ENCODE measurements around the gene C3orf18. TPM values are rescaled to one million over a fixed set of nuclear protein-coding genes. Genes with fewer than 3 reads are reported as not detected.

The C3orf18 gene
- total RNA-seq, 3 donors from 2014 or later: 1.5 to 14.1 (median 2.5) TPM

- Histone ChIP-seq H3K9me3 (no peaks in the 10 kb centered on the region), H3K36me3 (ENCODE audit: low read depth) (no peaks in the 10 kb centered on the region), H3K4me1 (ENCODE audit: low read depth) (no peaks in the 10 kb centered on the region), H3K4me3 (no peak overlapping the region)
- intact Hi-C loops (cut with DNase I, micrococcal nuclease): no loop called here
- DNase-seq: no peak
- no peak for ATAC-seq
- no peak for TF ChIP-seq CTCF (IDR thresholded peaks at IDR 0.05)
These were observed 14.5 kb upstream of the C3orf18 start for GRCh38 chr3:50582083-50582482.

- no peaks in the 10 kb centered on the region for H3K4me1 ChIP-seq (ENCODE audit: low read depth)
- DNase-seq (no peak), ATAC-seq (no peak)
- H3K4me3 ChIP-seq: no peak overlapping the region
- no peaks in the 10 kb centered on the region for H3K36me3 ChIP-seq (ENCODE audit: low read depth)
- intact Hi-C loops (cut with DNase I, micrococcal nuclease): no loop called here
- no peaks in the 10 kb centered on the region for H3K9me3 ChIP-seq
- TF ChIP-seq CTCF (IDR thresholded peaks at IDR 0.05): no peak
These were observed 13.9 kb upstream of the C3orf18 start for GRCh38 chr3:50581459-50581842.

- Histone ChIP-seq H3K4me3 (no peak overlapping the region), H3K36me3 (ENCODE audit: low read depth) (no peaks in the 10 kb centered on the region), H3K9me3 (no peaks in the 10 kb centered on the region), H3K4me1 (ENCODE audit: low read depth) (no peaks in the 10 kb centered on the region)
- intact Hi-C loops (cut with DNase I, micrococcal nuclease): no loop called here
- ATAC-seq (no peak), DNase-seq (no peak)
- no peak for TF ChIP-seq CTCF (IDR thresholded peaks at IDR 0.05)
These were observed 13.3 kb upstream of the C3orf18 start for GRCh38 chr3:50580683-50581458.

- no peaks in the 10 kb centered on the region for H3K36me3 ChIP-seq (ENCODE audit: low read depth)
These were observed 9.8 kb upstream of the C3orf18 start for GRCh38 chr3:50577348-50577747.

GRCh38 chr3:50575372-50575771 lies 7.8 kb upstream of the C3orf18 start:
- DNase-seq (no peak), ATAC-seq (no peak)
- H3K36me3 ChIP-seq (ENCODE audit: low read depth): no peaks in the 10 kb centered on the region
- H3K4me3 ChIP-seq: no peak overlapping the region
- no peaks in the 10 kb centered on the region for H3K9me3 ChIP-seq
- TF ChIP-seq CTCF (IDR thresholded peaks at IDR 0.05): no peak
- peaks cover 11% of the 10 kb centered on the region for H3K4me1 ChIP-seq (ENCODE audit: low read depth)
- intact Hi-C loops (cut with DNase I, micrococcal nuclease): no loop called here

More at GRCh38 chr3:50577348-50577747, 9.8 kb upstream of the C3orf18 start:
- H3K9me3 ChIP-seq: no peaks in the 10 kb centered on the region
- no peak for ATAC-seq
- DNase-seq: no peak
- TF ChIP-seq CTCF (IDR thresholded peaks at IDR 0.05): no peak
- peaks cover 6% of the 10 kb centered on the region for H3K4me1 ChIP-seq (ENCODE audit: low read depth)
- no peak overlapping the region for H3K4me3 ChIP-seq
- intact Hi-C loops (cut with DNase I, micrococcal nuclease): no loop called here
